ENCODE results near the gene SDCCAG8.

The SDCCAG8 gene

GRCh38 chr1:243474906-243475305 lies 219.1 kb downstream of the SDCCAG8 start:
- H3K27me3 ChIP-seq (ENCODE audit: low read depth, low read length) = no peaks in the 10 kb centered on the region
- no peak for TF ChIP-seq EZH2phosphoT487 (IDR thresholded peaks at IDR 0.05; ENCODE audit: low read depth)
- no peak for TF ChIP-seq CTCF (IDR thresholded peaks at IDR 0.05; ENCODE audit: low read depth, low read length)
- H3K4me2 ChIP-seq (ENCODE audit: low read length) = no peak overlapping the region
- H3K9me3 ChIP-seq (ENCODE audit: insufficient read depth, low read length) = no peaks in the 10 kb centered on the region
- no peaks in the 10 kb centered on the region for H4K20me1 ChIP-seq (ENCODE audit: insufficient read depth, low read length)
- H3K36me3 ChIP-seq (replicated peaks; ENCODE audit: low read depth, low read length) = no peaks in the 10 kb centered on the region
- H2AFZ ChIP-seq (ENCODE audit: low read depth, low read length) = no peak overlapping the region
- H3K79me2 ChIP-seq (ENCODE audit: low read length) = no peaks in the 10 kb centered on the region
- H3K4me1 ChIP-seq (ENCODE audit: low read length) = peaks cover 28% of the 10 kb centered on the region
- H3K27ac ChIP-seq (ENCODE audit: low read length) = no peak overlapping the region
- no peak overlapping the region for H3K4me3 ChIP-seq (ENCODE audit: low read length)
- no peak overlapping the region for H3K9ac ChIP-seq (ENCODE audit: low read length)

- TF ChIP-seq EZH2phosphoT487 (IDR thresholded peaks at IDR 0.05; ENCODE audit: low read depth) (no peak), CTCF (IDR thresholded peaks at IDR 0.05; ENCODE audit: low read depth, low read length) (peak; percentile 47)
- Histone ChIP-seq H3K9ac (ENCODE audit: low read length) (no peak overlapping the region), H3K4me1 (ENCODE audit: low read length) (peaks cover 28% of the 10 kb centered on the region)
Observed at GRCh38 chr1:243475966-243476365, 220.1 kb downstream of the SDCCAG8 start.

GRCh38 chr1:243477731-243478290 lies 222.0 kb downstream of the SDCCAG8 start:
- no peak overlapping the region for H3K4me2 ChIP-seq (ENCODE audit: low read length)
- H4K20me1 ChIP-seq (ENCODE audit: insufficient read depth, low read length) = no peaks in the 10 kb centered on the region
- peaks cover 12% of the 10 kb centered on the region for H3K4me1 ChIP-seq (ENCODE audit: low read length)
- H3K36me3 ChIP-seq (replicated peaks; ENCODE audit: low read depth, low read length) = no peaks in the 10 kb centered on the region
- no peaks in the 10 kb centered on the region for H3K79me2 ChIP-seq (ENCODE audit: low read length)
- TF ChIP-seq EZH2phosphoT487 (IDR thresholded peaks at IDR 0.05; ENCODE audit: low read depth) (no peak), CTCF (IDR thresholded peaks at IDR 0.05; ENCODE audit: low read depth, low read length) (no peak)
- H3K27me3 ChIP-seq (ENCODE audit: low read depth, low read length) = no peaks in the 10 kb centered on the region
- no peak overlapping the region for H2AFZ ChIP-seq (ENCODE audit: low read depth, low read length)
- no peak overlapping the region for H3K9ac ChIP-seq (ENCODE audit: low read length)
- H3K9me3 ChIP-seq (ENCODE audit: insufficient read depth, low read length) = no peaks in the 10 kb centered on the region
- no peak overlapping the region for H3K27ac ChIP-seq (ENCODE audit: low read length)
- H3K4me3 ChIP-seq (ENCODE audit: low read length) = no peak overlapping the region

More at GRCh38 chr1:243475966-243476365, 220.1 kb downstream of the SDCCAG8 start:
- Histone ChIP-seq H3K79me2 (ENCODE audit: low read length) (no peaks in the 10 kb centered on the region), H3K36me3 (replicated peaks; ENCODE audit: low read depth, low read length) (no peaks in the 10 kb centered on the region), H2AFZ (ENCODE audit: low read depth, low read length) (no peak overlapping the region), H3K4me3 (ENCODE audit: low read length) (no peak overlapping the region), H3K4me2 (ENCODE audit: low read length) (no peak overlapping the region), H3K27me3 (ENCODE audit: low read depth, low read length) (no peaks in the 10 kb centered on the region), H3K27ac (ENCODE audit: low read length) (no peak overlapping the region), H4K20me1 (ENCODE audit: insufficient read depth, low read length) (no peaks in the 10 kb centered on the region), H3K9me3 (ENCODE audit: insufficient read depth, low read length) (no peaks in the 10 kb centered on the region)

GRCh38 chr1:243481101-243481500 lies 225.3 kb downstream of the SDCCAG8 start:
- Histone ChIP-seq H3K9me3 (ENCODE audit: insufficient read depth, low read length) (no peaks in the 10 kb centered on the region), H3K4me1 (ENCODE audit: low read length) (no peaks in the 10 kb centered on the region), H3K27ac (ENCODE audit: low read length) (no peak overlapping the region), H3K4me3 (ENCODE audit: low read length) (no peak overlapping the region), H4K20me1 (ENCODE audit: insufficient read depth, low read length) (no peaks in the 10 kb centered on the region), H3K79me2 (ENCODE audit: low read length) (no peaks in the 10 kb centered on the region), H3K36me3 (replicated peaks; ENCODE audit: low read depth, low read length) (no peaks in the 10 kb centered on the region), H3K9ac (ENCODE audit: low read length) (no peak overlapping the region), H3K4me2 (ENCODE audit: low read length) (no peak overlapping the region), H2AFZ (ENCODE audit: low read depth, low read length) (no peak overlapping the region), H3K27me3 (ENCODE audit: low read depth, low read length) (no peaks in the 10 kb centered on the region)
- TF ChIP-seq EZH2phosphoT487 (IDR thresholded peaks at IDR 0.05; ENCODE audit: low read depth) (no peak), CTCF (IDR thresholded peaks at IDR 0.05; ENCODE audit: low read depth, low read length) (no peak)
